ENCODE data around the gene BRI3. TPM values are rescaled to one million over a fixed set of nuclear protein-coding genes. Genes with fewer than 3 reads are reported as not detected.
A peak's percentile ranks its signal among the peaks of the same experiment; 100 is the strongest.

Gene BRI3
- total RNA-seq, 2 experiments from 2014 or later, result 35.0 to 35.5 TPM

DNA sequence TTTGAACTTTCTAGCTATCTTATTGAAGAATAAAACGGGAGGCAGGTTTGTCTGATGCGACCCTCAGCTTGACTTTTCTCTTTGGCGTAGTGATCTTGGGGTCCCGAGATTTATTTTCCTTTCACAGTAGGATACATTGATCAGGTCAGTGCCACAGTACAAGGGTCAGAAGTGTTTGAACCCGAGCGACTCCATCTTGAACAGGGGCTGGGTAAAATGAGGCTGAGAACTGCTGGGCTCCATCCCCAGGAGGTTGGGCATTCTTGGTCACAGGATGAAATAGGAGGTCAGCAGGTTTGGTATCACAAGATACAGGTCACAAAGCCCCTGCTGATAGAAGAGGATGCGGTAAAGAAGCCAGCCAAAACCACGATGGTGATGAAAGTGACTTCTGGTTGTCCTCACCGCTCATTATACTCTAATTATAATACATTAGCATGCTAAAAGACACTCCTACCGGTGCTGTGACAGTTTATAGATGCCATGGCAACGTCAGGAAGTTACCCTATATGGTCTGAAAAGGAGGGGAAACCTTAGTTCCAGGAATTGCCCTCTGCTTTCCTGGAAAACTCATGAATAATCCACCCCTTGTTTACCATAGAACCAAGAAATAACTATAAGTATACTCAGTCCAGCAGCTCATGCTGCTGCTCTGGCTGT lies 26.4 kb upstream of the BRI3 start:
- H3K27me3 Mint-ChIP-seq (ENCODE audit: low read depth), result no peaks in the 10 kb centered on the region
- H3K36me3 Mint-ChIP-seq (ENCODE audit: low read depth), result peaks cover 34% of the 10 kb centered on the region
- peaks cover 46% of the 10 kb centered on the region for H3K4me1 Mint-ChIP-seq (ENCODE audit: low read depth)
- peak overlapping the region; percentile 77 for H3K27ac Mint-ChIP-seq
- ChIA-PET POLR2A (no interaction called here), CTCF (interaction anchor here (0.8 kb wide), 1 partner anchor 284 kb away, joined by 3 read pairs; no protein-coding TSS in a partner anchor)
- H3K9me3 Mint-ChIP-seq (ENCODE audit: insufficient read depth), result no peaks in the 10 kb centered on the region
- ATAC-seq, result no peak
- peak; percentile 61 for DNase-seq
- peak overlapping the region; percentile 42 for H3K4me3 Mint-ChIP-seq

DNA sequence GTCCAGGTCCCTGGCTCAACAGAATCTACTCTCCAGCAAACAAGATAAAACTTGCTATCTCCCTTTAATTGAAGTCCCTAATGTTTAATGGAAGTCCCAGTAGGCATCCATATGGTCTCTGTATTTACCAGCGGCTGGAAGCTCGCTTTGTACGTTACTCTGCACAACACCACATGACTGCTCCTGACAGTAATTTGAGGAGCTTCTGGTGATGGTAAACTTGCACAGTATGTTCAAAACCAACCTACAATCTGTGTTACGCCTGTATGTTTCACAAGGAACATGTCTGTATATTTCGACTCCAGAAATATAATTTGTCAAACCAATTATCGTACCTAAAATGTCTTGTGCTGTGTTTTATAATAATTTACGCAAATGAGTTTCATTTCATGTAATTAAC lies 25.1 kb upstream of the BRI3 start:
- POLR2A ChIA-PET, result no interaction called here
- no peak for ATAC-seq
- DNase-seq, result no peak
- Mint-ChIP-seq H3K9me3 (ENCODE audit: insufficient read depth) (no peaks in the 10 kb centered on the region), H3K36me3 (ENCODE audit: low read depth) (peaks cover 39% of the 10 kb centered on the region), H3K27me3 (ENCODE audit: low read depth) (no peaks in the 10 kb centered on the region), H3K27ac (no peak overlapping the region), H3K4me3 (no peak overlapping the region), H3K4me1 (ENCODE audit: low read depth) (peaks cover 36% of the 10 kb centered on the region)
- CTCF ChIA-PET, result interaction anchor here (1.0 kb wide), 1 partner anchor 11 kb away, joined by 3 read pairs; no protein-coding TSS in a partner anchor

DNA sequence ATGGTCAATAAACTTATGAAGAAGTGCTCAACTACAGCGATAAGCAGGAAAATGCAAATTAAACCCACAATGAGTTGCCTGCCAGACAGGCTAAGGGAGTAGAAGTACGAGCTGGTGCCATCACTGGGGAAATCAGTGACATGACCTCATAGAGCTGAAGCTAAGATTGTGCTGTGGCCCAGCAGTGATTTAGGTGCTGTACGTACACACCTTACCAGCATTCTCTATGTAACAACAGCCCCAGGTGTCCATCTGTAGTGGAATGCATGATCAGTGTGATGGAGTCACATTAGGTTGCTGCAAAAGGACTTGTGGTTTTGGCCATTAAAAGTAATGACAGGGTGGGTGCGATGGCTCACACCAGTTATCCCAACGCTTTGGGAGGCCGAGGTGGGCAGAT lies 23.8 kb upstream of the BRI3 start:
- POLR2A ChIA-PET, result no interaction called here
- no peaks in the 10 kb centered on the region for H3K9me3 Mint-ChIP-seq (ENCODE audit: insufficient read depth)
- peaks cover 49% of the 10 kb centered on the region for H3K36me3 Mint-ChIP-seq (ENCODE audit: low read depth)
- no peak overlapping the region for H3K27ac Mint-ChIP-seq
- H3K4me3 Mint-ChIP-seq, result no peak overlapping the region
- DNase-seq, result no peak
- ATAC-seq, result no peak
- CTCF ChIA-PET, result no interaction called here
- H3K27me3 Mint-ChIP-seq (ENCODE audit: low read depth), result no peaks in the 10 kb centered on the region
- H3K4me1 Mint-ChIP-seq (ENCODE audit: low read depth), result peaks cover 30% of the 10 kb centered on the region

DNA sequence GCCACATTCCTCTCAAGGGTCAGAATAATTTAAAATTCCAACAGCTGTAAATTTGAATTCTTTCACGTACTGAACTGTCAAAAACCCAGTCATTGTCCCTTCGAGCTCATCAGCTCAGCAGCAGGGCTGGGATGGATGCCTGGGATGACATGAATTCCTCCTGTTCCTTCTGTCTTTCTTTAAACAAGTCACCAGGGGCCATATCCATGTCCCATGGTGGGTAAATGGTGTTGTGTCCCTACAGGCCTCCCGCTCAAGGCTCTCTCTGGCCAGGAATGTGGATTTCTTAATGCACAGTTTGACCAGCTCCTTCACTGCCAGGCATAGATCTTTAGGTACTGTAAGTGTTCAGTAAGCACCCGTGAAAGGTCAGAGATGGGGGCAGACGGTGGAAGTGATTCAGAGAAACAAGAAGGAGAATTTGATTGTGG lies 15.6 kb upstream of the BRI3 start:
- POLR2A ChIA-PET, result no interaction called here

DNA sequence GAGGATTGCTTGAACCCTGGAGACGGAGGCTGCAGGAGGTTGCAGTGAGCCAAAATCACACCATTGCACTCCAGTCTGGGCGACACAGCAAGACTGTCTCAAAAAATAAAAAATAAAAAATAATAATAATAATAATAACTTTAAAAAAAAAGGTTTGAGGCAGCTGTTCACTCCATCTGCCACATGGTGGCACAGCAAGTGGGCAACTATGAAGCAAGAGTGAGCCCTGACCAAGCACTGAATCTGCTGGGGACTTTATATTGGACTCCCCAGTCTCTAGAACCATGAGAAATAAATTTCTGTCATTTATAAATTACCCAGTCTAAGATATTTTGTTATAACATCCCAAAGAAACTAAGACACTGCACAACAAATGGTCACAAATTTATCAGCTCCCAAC lies 14.6 kb upstream of the BRI3 start:
- ChIA-PET CTCF (interaction anchor here (0.6 to 1.8 kb wide), 6 partner anchors 11 to 642 kb away, joined by 3 to 8 read pairs (median 3); partner anchors contain the start of gene BAIAP2L1), POLR2A (no interaction called here)
- H3K27me3 Mint-ChIP-seq (ENCODE audit: low read depth), result no peaks in the 10 kb centered on the region
- H3K4me1 Mint-ChIP-seq (ENCODE audit: low read depth), result no peaks in the 10 kb centered on the region
- no peaks in the 10 kb centered on the region for H3K9me3 Mint-ChIP-seq (ENCODE audit: insufficient read depth)
- H3K27ac Mint-ChIP-seq, result no peak overlapping the region
- no peak overlapping the region for H3K4me3 Mint-ChIP-seq
- DNase-seq, result no peak
- no peak for ATAC-seq
- H3K36me3 Mint-ChIP-seq (ENCODE audit: low read depth), result peaks cover 13% of the 10 kb centered on the region

More for the DNA sequence above, 15.6 kb upstream of the BRI3 start:
- peaks cover 21% of the 10 kb centered on the region for H3K36me3 Mint-ChIP-seq (ENCODE audit: low read depth)
- H3K4me1 Mint-ChIP-seq (ENCODE audit: low read depth), result no peaks in the 10 kb centered on the region
- DNase-seq (no peak), ATAC-seq (no peak)
- H3K27ac Mint-ChIP-seq, result no peak overlapping the region
- CTCF ChIA-PET, result no interaction called here
- no peaks in the 10 kb centered on the region for H3K9me3 Mint-ChIP-seq (ENCODE audit: insufficient read depth)
- H3K27me3 Mint-ChIP-seq (ENCODE audit: low read depth), result no peaks in the 10 kb centered on the region
- H3K4me3 Mint-ChIP-seq, result no peak overlapping the region

DNA sequence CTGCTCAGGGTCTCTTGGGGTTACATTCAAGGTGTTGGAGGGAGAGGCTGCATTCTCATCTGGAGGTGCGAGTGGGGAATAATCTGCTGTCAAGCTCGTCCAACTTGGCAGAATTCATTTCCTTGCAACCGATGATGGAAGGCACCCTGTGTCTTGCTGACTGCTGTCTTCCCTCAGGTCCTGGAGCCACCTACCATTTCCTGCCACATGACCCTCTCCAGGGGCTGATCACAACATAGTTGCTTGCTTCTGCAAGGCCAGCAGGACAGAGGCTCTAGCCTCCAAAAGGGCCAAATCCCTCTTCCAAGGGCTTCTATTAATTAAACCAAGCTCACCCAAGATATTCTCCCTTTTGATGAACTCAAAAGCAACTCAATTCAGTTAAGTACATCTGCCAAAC lies 14.2 kb upstream of the BRI3 start:
- Mint-ChIP-seq H3K4me3 (no peak overlapping the region), H3K4me1 (ENCODE audit: low read depth) (no peaks in the 10 kb centered on the region), H3K9me3 (ENCODE audit: insufficient read depth) (no peaks in the 10 kb centered on the region), H3K27ac (no peak overlapping the region), H3K36me3 (ENCODE audit: low read depth) (peaks cover 8% of the 10 kb centered on the region), H3K27me3 (ENCODE audit: low read depth) (no peaks in the 10 kb centered on the region)
- ChIA-PET CTCF (interaction anchor here (1.1 to 1.8 kb wide), 5 partner anchors 11 to 642 kb away, joined by 3 to 8 read pairs (median 3); partner anchors contain the start of gene BAIAP2L1), POLR2A (no interaction called here)
- ATAC-seq, result no peak
- DNase-seq, result no peak

DNA sequence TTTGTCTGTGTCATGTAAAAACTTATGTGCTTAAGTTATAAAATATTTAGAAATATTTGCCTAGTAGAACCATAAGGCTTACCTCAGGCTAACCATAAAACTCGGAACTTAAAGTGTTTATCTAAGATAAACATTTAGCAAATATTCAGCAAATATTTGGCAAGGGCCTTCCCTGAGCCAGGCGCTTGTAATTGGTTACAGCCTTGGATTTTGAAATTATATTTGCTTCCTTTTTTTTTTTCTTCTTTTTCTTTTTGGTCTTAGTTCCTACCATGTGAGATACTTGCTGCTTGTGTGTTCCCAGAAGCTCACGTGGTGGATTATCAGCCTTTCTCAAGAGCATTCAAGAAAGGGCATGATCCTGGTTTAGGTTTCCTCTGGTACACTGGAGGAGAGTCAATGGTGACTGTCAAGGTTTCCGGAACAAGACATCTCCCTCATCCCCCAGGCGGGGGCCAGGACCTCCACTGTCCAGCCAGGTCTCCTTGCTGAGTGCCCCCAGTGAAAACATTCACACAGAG lies 5.2 kb upstream of the BRI3 start:
- DNase-seq, result no peak
- Mint-ChIP-seq H3K36me3 (ENCODE audit: low read depth) (no peaks in the 10 kb centered on the region), H3K9me3 (ENCODE audit: insufficient read depth) (no peaks in the 10 kb centered on the region), H3K4me3 (no peak overlapping the region), H3K27ac (no peak overlapping the region), H3K4me1 (ENCODE audit: low read depth) (peaks cover 5% of the 10 kb centered on the region), H3K27me3 (ENCODE audit: low read depth) (no peaks in the 10 kb centered on the region)
- POLR2A ChIA-PET, result no interaction called here
- ATAC-seq, result no peak
- CTCF ChIA-PET, result no interaction called here

DNA sequence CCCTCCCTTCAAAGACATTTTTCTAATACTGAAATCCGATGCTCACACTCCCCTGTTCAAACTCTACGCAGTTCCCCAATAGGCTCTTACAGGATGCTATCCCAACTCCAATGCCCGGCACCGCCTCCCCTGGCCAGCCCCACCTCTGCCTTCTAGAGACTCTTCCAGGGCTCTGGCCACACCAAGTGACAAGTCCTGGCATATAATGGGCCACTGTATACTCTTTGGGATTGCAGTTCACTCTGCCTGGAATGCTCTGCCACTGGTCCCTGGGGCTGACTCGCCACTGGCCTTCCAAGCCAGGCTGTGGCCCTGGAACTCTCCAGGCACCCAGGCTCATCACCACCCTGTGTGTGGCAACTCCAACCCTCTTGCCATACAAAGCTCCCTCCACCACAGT lies 3.1 kb upstream of the BRI3 start:
- ATAC-seq, result no peak
- Mint-ChIP-seq H3K27ac (no peak overlapping the region), H3K4me3 (no peak overlapping the region), H3K4me1 (ENCODE audit: low read depth) (peaks cover 17% of the 10 kb centered on the region), H3K9me3 (ENCODE audit: insufficient read depth) (no peaks in the 10 kb centered on the region), H3K36me3 (ENCODE audit: low read depth) (peaks cover 2% of the 10 kb centered on the region), H3K27me3 (ENCODE audit: low read depth) (no peaks in the 10 kb centered on the region)
- DNase-seq, result no peak
- POLR2A ChIA-PET, result no interaction called here
- CTCF ChIA-PET, result no interaction called here

DNA sequence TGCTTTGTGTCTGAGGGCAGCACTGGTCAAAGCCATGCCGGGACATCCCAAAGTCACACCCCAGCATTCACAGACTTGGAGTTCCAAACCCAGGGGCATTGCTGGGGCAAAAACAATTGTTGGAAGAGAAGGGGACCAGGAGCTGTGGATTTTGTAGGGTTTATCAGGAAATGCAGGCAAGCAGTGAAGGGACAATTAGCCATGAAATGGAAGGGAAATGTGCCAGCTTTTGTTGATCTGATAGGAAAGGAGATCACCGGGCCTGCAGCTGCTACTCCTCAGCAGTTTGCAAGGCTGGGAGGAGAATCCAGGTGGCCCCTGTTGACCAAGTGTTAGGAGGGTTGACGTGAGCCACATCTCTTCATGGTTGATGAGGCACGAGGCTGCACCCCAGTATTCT lies 2.5 kb upstream of the BRI3 start:
- DNase-seq (no peak), ATAC-seq (no peak)
- CTCF ChIA-PET, result no interaction called here
- Mint-ChIP-seq H3K4me3 (no peak overlapping the region), H3K4me1 (ENCODE audit: low read depth) (peaks cover 17% of the 10 kb centered on the region), H3K27ac (no peak overlapping the region), H3K9me3 (ENCODE audit: insufficient read depth) (no peaks in the 10 kb centered on the region), H3K27me3 (ENCODE audit: low read depth) (no peaks in the 10 kb centered on the region), H3K36me3 (ENCODE audit: low read depth) (peaks cover 2% of the 10 kb centered on the region)
- POLR2A ChIA-PET, result no interaction called here

DNA sequence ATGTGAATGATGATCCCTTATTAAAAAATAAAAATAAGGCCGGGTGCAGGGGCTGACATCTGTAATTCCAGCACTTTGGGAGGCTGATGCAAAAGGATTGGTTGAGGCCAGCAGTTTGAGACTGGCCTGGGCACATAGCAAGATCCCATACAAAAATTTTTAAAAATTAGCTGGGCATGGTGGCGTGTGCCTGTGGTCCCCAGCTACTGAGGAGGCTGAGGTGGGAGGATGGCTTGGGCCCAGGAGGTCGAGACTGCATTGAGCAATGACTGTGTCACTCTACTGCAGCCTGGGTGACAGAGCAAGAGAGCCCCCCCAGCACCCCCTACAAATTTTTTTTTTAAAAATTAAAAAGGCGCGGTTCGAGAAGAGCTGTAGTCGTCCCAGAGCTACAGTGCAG lies 1.2 kb upstream of the BRI3 start:
- Mint-ChIP-seq H3K27me3 (ENCODE audit: low read depth) (no peaks in the 10 kb centered on the region), H3K4me3 (peak overlapping the region; percentile 78), H3K36me3 (ENCODE audit: low read depth) (peaks cover 2% of the 10 kb centered on the region), H3K27ac (peak overlapping the region; percentile 74), H3K4me1 (ENCODE audit: low read depth) (peaks cover 22% of the 10 kb centered on the region), H3K9me3 (ENCODE audit: insufficient read depth) (no peaks in the 10 kb centered on the region)
- ChIA-PET CTCF (interaction anchor here (0.8 to 1.0 kb wide), 2 partner anchors 13 to 28 kb away, joined by 3 read pairs; partner anchors contain the start of gene TECPR1), POLR2A (interaction anchor here (1.1 kb wide), 1 partner anchor 30 kb away, joined by 5 read pairs; no protein-coding TSS in a partner anchor)
- DNase-seq (no peak), ATAC-seq (no peak)

DNA sequence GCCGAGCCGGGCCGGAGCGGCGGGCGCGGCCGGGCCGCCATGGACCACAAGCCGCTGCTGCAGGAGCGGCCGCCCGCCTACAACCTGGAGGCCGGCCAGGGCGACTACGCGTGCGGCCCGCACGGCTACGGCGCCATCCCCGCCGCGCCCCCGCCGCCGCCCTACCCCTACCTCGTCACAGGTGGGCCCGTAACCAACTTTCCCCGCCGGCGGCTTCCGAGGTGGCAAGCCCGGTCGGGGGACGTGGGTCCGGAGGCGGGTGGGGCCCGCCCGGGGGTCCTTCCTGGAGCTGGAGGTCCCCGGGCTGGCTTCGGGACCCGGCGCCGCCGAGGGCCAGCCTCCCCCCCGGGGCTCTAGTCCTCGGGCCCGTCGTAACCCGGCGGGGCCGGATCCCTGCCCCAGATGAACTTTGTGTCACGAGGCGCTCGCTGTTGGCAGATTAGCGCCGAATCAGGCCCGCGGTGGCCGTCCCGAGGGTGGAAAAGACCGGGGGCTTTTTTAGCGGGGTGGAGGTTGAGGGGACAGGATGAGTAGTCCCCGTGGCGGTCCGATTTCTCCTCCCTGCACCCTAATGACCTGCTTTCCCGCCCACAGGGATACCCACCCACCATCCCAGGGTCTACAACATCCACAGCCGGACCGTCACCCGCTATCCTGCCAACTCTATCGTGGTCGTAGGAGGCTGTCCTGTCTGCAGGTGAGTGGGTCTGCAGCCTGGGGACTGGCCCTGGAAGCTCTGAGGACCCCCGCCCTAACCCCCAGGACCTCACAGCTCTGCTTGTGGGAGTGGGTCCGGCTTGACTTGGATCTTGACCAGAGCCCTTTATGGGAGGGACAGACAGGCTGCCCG lies 496 bp downstream of the BRI3 start:
- POLR2A ChIA-PET, result interaction anchor here (1.5 kb wide), 1 partner anchor 33 kb away, joined by 3 read pairs; no protein-coding TSS in a partner anchor

DNA sequence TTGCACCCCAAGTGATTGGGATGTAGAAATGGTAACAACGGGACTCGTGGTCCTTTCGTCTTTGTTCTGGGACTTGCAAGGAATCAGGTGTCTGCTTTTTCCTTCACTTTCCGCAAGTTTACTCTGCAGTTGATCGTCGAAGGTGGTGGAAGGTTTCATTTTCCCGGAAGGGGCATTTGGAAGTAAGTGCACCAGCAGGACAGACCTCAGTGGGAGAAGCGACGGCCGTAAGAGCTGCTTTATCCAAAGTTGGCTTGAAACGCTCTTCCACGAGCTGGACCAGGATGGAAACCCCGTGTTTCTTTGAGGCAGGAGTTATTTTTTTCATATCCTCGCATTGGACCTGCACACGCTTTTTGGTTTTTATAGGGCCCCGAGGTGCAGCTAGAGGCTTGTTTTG lies 1.2 kb downstream of the BRI3 start:
- CTCF ChIA-PET, result interaction anchor here (1.1 kb wide), 1 partner anchor 16 kb away, joined by 3 read pairs; no protein-coding TSS in a partner anchor
- peak overlapping the region; percentile 71 for H3K27ac Mint-ChIP-seq
- H3K9me3 Mint-ChIP-seq (ENCODE audit: insufficient read depth), result no peaks in the 10 kb centered on the region
- H3K27me3 Mint-ChIP-seq (ENCODE audit: low read depth), result no peaks in the 10 kb centered on the region
- H3K4me1 Mint-ChIP-seq (ENCODE audit: low read depth), result peaks cover 24% of the 10 kb centered on the region
- H3K36me3 Mint-ChIP-seq (ENCODE audit: low read depth), result peaks cover 2% of the 10 kb centered on the region
- ATAC-seq (no peak), DNase-seq (no peak)
- H3K4me3 Mint-ChIP-seq, result peak overlapping the region; percentile 74
- POLR2A ChIA-PET, result interaction anchor here (0.7 kb wide), 1 partner anchor 768 kb away, joined by 3 read pairs; no protein-coding TSS in a partner anchor

More for the DNA sequence above, 496 bp downstream of the BRI3 start:
- Mint-ChIP-seq H3K27me3 (ENCODE audit: low read depth) (no peaks in the 10 kb centered on the region), H3K36me3 (ENCODE audit: low read depth) (peaks cover 2% of the 10 kb centered on the region), H3K9me3 (ENCODE audit: insufficient read depth) (no peaks in the 10 kb centered on the region), H3K4me1 (ENCODE audit: low read depth) (peaks cover 24% of the 10 kb centered on the region), H3K27ac (peak overlapping the region; percentile 71), H3K4me3 (peak overlapping the region; percentile 74)
- CTCF ChIA-PET, result no interaction called here
- DNase-seq (peak; percentile 40), ATAC-seq (peak; percentile 53)
